Right forelimb (tissue), 1 donor: ENCODE measurements around the gene USP32.
"Not testable (repeated sequence)": the region's sequence is repeated elsewhere in the genome, so short reads cannot be mapped to it uniquely, and the experiment has no call there.

Source experiments
- DNase-seq: peaks from one replicate; pipeline ENCODE4 v3.0.0-alpha.2; 2018

Gene USP32

GRCh38 chr17:60328679-60329078 lies 63.3 kb downstream of the USP32 start:
- no peak for DNase-seq

- DNase-seq: no peak
Observed at GRCh38 chr17:60327901-60328273, 64.0 kb downstream of the USP32 start.

- DNase-seq: no peak
Observed at GRCh38 chr17:60327134-60327900, 64.6 kb downstream of the USP32 start.

GRCh38 chr17:60326702-60327101 lies 65.2 kb downstream of the USP32 start:
- no peak for DNase-seq

GRCh38 chr17:60325730-60326524 lies 66.0 kb downstream of the USP32 start:
- DNase-seq: no peak

- no peak for DNase-seq
Observed at GRCh38 chr17:60323754-60324153, 68.2 kb downstream of the USP32 start.

- no peak for DNase-seq
Observed at GRCh38 chr17:60322056-60322387, 69.9 kb downstream of the USP32 start.

GRCh38 chr17:60321336-60322055 lies 70.4 kb downstream of the USP32 start:
- no peak for DNase-seq

- no peak for DNase-seq
Observed at GRCh38 chr17:60318830-60319229, 73.1 kb downstream of the USP32 start.

- no peak for DNase-seq
Observed at GRCh38 chr17:60318326-60318725, 73.6 kb downstream of the USP32 start.

GRCh38 chr17:60315650-60316049 lies 76.3 kb downstream of the USP32 start:
- no peak for DNase-seq

- DNase-seq: not testable (repeated sequence)
Observed at GRCh38 chr17:60314900-60315299, 77.0 kb downstream of the USP32 start.

- DNase-seq: no peak
Observed at GRCh38 chr17:60314423-60314822, 77.5 kb downstream of the USP32 start.

- DNase-seq: no peak
Observed at GRCh38 chr17:60311936-60312335, 80.0 kb downstream of the USP32 start.

- DNase-seq: no peak
Observed at GRCh38 chr17:60311186-60311585, 80.7 kb downstream of the USP32 start.

- no peak for DNase-seq
Observed at GRCh38 chr17:60305141-60305540, 86.8 kb downstream of the USP32 start.

GRCh38 chr17:60304502-60304901 lies 87.4 kb downstream of the USP32 start:
- no peak for DNase-seq

- DNase-seq: no peak
Observed at GRCh38 chr17:60303406-60304099, 88.4 kb downstream of the USP32 start.

GRCh38 chr17:60301649-60302048 lies 90.3 kb downstream of the USP32 start:
- DNase-seq: no peak

GRCh38 chr17:60300949-60301348 lies 91.0 kb downstream of the USP32 start:
- DNase-seq: no peak

- DNase-seq: no peak
Observed at GRCh38 chr17:60300011-60300410, 91.9 kb downstream of the USP32 start.

GRCh38 chr17:60297760-60298401 lies 94.1 kb downstream of the USP32 start:
- DNase-seq: no peak

- DNase-seq: no peak
Observed at GRCh38 chr17:60296177-60296576, 95.8 kb downstream of the USP32 start.
